HG03378 (cell line): Measurements from ENCODE around the gene ITGA5.

Experiments used
- ATAC-seq: cut with Tn5 transposase; IDR thresholded peaks from one replicate; pipeline ENCODE4 v1.9.1; 2021; ENCODE audit warnings: mild to moderate bottlenecking, moderate library complexity; ENCODE audit not compliant: unreplicated experiment

Gene ITGA5

DNA sequence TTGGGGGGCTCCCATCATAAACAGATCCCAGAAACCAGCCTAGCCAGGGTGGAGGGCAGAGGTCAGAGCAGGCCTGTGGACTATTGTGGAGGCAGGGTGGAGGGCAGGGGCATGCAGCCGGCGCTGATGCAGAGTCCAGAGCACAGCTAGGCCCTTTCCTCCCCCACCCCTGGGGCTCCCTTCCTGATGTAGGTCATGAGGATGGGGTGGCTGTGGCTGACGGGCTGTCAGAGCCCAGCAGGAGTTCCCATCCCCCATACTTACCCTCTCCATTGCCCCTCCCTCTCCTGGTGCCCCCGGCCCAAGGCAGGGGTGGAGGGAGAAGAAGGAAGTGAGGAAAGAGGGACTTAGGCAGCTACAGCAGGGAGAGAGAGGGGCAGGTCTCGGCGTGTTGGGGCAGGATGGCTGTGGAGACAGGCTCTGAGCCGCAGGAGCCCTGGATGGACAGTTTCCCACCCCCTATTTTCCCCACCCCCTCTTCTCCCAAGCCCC, 28.8 kb downstream of the ITGA5 start:
- no peak for ATAC-seq

DNA sequence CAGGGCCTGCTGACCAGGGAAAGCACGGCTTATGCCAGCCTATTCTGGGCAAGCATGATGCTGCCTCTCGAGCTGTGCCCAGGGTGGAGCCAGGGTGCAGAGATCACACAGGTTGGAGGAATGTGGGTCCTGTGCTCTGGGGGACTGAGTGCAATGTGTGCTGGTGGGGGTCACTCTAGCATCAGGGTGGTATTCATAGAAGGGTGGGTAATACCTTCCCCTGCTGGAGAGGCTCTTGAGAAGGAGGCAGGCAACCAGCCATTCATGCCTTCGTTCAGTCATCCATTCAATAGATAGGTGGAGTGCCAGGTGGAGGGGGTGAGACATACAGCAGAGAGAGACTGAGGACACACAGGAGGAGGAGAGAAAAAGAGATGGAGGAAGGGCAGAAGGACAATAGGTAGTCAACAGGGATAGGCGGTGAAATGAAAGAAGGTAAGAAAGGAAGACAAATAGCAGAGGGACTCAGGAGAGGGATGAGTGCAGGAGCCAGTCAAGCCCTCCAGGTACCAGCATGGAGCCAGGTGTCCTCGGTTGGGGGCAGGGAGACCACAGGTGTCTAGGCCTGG, 29.4 kb downstream of the ITGA5 start:
- ATAC-seq: no peak

- no peak for ATAC-seq
Measured at GRCh38 chr12:54389134-54389508, 29.9 kb downstream of the ITGA5 start.

GRCh38 chr12:54388237-54389133, 30.6 kb downstream of the ITGA5 start:
- ATAC-seq: no peak

GRCh38 chr12:54387114-54387467, 32.0 kb downstream of the ITGA5 start:
- no peak for ATAC-seq

GRCh38 chr12:54386403-54387113, 32.5 kb downstream of the ITGA5 start:
- no peak for ATAC-seq

DNA sequence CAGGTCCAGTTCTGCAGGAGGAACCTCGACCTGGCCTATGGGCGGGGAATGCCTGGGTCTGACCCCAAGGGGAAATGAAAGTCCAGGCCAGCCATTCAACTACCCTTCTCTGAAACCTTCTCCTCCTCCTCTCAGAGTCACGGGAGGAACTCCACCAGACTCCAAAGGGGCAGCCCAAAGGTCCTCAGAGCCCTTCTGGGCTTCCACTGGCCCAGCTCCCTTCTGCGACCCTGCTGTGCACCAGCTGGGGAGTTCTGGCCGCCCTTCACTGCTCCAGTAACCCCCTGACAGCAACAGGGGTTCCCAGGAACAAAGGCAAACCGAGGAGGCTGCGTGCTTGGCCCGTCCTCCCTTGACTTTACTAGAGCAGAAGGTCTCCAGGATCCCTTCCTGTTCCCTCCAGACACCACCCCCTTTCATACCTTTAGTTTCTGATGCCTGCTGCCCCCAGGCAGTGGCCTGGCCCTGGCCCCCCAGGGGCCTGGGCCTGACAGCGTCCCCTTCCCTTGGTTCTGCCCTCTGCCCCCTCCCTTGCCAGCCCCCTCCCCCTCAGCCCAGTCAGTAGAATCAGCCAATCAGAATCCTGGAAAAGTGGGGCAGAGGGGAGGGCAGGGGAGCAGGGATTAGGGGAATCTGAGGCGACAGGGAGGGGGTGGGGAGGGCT, 33.7 kb downstream of the ITGA5 start:
- ATAC-seq: peak; percentile 59

GRCh38 chr12:54384591-54385041, 34.5 kb downstream of the ITGA5 start, which contains the start of gene ZNF385A:
ZNF385A (minus strand) TSS chr12:54384733; CDS start chr12:54384514, 219 bp downstream.
- no peak for ATAC-seq

GRCh38 chr12:54383041-54383609, 35.9 kb downstream of the ITGA5 start:
- no peak for ATAC-seq

- no peak for ATAC-seq
Measured at GRCh38 chr12:54381136-54381535, 37.9 kb downstream of the ITGA5 start.

GRCh38 chr12:54379398-54380201, 39.5 kb downstream of the ITGA5 start:
- ATAC-seq: peak; percentile 58

DNA sequence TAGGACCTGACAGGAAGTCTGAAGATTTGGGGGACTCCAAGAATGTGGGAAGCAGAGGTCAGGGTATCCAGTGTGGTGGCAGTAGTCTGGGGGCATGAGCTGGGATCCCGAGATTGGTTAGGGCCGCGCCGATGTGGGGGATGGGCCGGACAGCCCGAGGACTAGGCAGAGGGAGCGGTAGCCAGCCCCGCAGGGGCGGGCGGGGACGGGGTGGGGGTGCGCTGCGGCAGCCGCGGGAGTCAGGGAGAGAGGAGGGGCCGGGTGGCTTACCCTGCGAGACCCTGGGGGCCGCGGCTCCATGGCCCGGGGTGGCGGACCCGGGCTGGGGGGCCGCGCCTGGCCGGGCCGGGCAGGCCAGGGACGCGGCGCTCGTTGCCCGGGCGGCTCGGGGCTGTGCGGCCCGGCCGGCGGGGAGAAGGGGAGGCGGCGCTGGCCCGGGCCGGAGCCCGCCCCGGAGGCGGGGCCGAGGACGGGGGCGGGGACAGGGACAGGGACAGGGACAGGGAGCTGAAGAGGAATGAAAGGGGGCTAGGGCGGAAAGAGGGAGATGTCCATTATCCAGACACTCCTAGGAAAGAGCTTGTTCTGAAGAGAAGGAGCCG, 40.2 kb downstream of the ITGA5 start:
- ATAC-seq: no peak

- no peak for ATAC-seq
Measured at GRCh38 chr12:54377797-54378515, 41.1 kb downstream of the ITGA5 start.

GRCh38 chr12:54377007-54377406, 42.1 kb downstream of the ITGA5 start:
- ATAC-seq: no peak

- ATAC-seq: no peak
Measured at GRCh38 chr12:54376596-54376995, 42.5 kb downstream of the ITGA5 start.

GRCh38 chr12:54375259-54375579, 43.8 kb downstream of the ITGA5 start:
- no peak for ATAC-seq

DNA sequence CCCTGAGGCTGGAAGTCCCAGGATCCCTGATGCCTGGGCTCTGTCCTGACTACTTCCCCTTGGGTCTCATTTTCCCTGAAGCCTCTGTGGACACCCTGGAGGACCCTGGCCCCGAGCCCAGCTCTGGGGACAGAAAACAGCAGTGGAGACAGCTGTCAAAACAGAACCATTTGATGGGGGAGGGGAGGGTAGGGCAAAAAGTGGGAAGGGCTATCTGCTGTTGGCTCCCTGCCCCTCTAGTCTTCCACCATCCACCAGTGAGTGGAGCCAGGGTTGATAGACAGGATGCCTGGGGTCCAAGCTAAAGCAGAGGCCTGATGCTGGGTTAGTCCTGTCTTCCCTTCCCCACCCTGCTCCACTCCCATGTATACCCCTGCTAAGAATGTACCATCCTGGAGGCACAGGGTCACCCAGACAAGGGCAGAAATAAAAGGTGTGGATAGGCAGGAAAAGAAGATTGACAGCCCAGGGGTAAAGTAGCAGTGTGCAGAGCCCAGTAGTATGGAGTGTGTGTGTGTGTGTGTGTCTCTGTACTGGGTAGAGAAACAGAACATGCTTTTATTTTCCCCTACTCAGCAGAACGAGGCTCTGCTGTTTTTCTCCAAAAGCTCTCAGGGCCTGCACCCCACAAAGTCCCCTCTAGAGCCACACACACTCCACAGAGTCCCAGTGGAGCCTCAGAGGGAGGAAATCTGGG, 44.4 kb downstream of the ITGA5 start:
- ATAC-seq: no peak
